GM18498 (cell line): ENCODE results near the gene GMPPA.

Experiments used
- ATAC-seq: cut with Tn5 transposase; IDR thresholded peaks from one replicate; pipeline ENCODE4 v1.9.1; 2021; ENCODE audit warnings: mild to moderate bottlenecking, moderate library complexity; ENCODE audit not compliant: unreplicated experiment

The GMPPA gene

GRCh38 chr2:219537657-219538488 lies 39.2 kb downstream of the GMPPA start:
- ATAC-seq = no peak

GRCh38 chr2:219538504-219538951 lies 39.8 kb downstream of the GMPPA start:
- ATAC-seq = no peak

DNA sequence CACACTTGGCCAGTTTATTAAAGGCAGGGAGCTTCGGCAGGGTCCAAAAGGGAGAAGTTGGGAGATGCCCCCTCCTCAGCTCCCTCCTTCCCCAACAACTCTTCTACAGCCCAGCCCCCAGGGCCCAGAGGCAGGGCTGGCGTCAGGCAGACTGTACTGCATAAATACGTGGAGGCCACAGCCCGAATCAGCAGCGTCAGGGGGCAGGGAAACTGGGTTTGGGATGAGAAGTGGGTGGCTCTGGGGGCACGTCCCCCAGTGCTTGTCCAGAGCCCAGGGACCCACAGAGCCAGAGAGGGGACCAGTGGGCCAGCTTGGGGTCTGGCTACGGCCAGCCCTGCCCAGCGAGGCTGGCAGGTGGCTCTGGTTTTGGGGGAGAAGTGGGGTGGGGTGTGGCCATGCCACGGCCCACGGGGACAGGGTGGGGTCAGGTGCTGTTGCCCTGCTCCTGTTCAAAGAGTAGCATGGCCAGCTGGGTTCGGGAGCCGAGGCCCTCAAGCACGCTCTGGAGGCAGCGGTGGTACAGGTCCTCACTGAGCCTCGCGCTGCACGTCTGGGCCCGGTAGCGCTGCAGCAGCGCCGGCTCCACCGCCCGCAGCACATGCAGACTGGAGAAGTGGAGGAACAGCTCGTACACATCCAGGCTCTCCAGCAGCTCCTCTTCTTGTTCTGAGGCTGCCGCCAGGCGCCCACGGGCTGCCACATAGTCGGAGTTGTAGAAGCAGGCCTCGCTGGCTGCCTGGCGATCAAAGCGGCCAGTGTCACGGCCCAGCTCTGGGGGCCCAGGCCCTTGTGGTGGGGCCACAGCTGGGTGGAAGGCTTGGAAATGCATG lies 40.5 kb downstream of the GMPPA start:
- no peak for ATAC-seq

DNA sequence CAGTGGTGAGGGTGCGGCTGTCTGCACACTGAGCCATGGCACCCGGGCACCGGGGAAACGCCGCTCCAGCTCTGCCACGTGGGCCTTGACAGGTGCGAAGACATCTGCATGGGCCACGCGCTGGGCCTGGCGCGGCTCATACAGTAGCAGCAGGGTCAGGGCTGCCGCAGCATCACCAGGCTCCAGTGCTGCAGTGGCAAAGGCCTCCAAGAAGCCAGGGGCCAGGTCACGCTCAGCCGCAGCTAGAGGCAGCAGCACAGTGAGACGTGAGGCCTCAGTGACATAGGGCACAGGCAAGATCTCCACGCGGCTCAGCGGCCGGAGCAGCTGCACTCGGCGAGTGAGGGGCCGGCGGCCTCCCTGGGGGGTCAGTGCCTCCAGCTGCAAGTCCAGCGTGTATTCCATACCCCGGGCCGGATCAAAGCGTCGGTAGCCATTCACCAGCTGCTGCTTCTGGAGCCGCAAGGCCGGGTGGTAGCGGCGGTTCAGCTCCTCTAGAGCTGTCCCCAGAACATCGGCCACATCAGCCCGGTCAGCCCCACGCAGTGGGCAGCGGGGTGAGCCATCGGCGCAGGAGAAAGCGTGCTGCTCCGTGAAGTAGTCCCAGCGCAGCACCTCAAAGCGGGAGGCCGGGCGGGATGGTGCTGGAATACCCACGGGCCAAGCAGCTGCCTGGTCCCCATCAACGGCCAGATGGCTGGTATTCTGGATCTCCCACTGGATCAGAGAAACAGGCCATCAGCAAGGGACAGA lies 41.4 kb downstream of the GMPPA start:
- no peak for ATAC-seq

DNA sequence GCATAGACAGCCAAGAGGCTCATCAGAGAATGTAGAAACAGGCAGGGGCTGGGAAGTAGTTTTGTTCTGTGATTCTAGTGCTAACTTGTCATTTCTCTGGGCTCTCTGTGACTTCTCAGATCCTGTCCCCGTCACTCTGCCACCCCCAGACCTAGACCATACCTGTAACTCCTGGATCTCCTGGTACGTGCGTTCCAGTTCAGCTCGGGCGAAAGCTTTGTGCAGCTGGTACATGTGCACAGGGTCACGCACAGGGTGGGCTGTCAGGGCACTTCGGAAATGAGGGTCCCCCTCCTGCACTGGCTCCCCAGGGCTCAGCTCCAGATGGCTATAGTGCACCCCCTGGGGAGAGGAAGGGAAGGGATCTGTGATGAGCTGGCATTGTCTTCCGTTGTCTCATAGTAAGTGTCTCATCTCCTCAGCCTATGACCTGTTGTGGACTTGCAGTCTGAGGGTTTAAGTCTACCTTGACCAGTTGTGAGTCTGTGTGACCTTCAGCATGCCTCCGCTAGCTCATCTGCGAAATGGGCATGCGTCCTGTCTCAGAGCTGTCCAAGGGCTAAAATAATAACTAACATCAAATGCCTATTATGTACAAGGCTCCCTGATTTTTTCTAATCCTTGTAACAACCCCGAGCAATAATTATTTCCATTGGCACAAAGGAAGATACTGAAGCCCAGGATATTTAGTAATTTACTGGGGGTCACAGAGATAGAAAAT lies 42.3 kb downstream of the GMPPA start:
- ATAC-seq = no peak

- ATAC-seq = peak; percentile 44
These were observed 43.0 kb downstream of the GMPPA start for GRCh38 chr2:219541611-219542180.

- peak; percentile 42 for ATAC-seq
These were observed 44.4 kb downstream of the GMPPA start for GRCh38 chr2:219542931-219543595.

DNA sequence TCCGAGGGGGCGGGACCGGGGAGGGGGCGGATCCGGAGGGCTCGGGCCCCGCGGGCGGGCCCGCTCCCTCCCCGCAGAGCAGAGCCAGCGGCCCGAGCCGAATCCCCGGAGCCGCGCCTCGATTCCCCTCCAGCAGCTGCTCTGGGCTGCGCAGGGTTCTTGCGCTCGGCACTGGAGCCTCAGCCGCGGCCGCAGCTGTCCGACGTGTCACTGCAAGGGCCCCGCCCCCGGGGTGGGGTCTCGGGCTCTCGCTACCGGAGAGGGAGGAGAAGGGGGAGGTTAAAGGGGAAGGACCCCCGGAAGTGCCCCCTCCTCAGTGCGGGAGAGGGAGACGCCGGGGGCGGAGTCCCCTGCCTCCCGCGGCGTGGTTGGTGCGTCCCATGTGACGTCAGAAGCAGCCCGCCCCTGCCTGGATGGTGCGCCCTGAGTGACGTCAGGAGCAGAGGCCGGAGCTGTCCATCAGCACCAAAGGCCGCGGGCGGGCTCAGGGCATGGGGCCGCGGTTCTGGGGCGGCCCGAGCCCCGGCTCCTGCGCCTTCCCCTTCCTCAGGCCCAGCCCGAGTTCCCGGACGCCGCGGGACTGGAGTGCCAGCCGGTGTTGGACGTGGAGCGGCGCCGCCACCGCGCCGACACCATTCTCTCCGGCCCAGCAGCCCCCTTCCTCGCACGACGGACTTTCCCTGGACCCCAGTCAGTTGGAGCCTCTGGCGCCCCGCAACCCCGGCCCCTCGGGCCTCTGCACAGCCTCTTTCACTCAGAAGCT lies 45.1 kb downstream of the GMPPA start, which contains the start of the genes CHPF and TMEM198:
TSS of gene CHPF (minus strand) at position 214 of the 763 bp plus-strand sequence. CDS start 271 bp downstream, outside the sequence.
TSS of gene TMEM198 (plus strand) at position 433 of the 763 bp plus-strand sequence. CDS start 700 bp downstream, outside the sequence.
- ATAC-seq = peak; percentile 82

- ATAC-seq = no peak
These were observed 45.9 kb downstream of the GMPPA start for GRCh38 chr2:219544567-219544966.

- no peak for ATAC-seq
These were observed 46.7 kb downstream of the GMPPA start for GRCh38 chr2:219545295-219545942.

- no peak for ATAC-seq
These were observed 47.3 kb downstream of the GMPPA start for GRCh38 chr2:219545943-219546352.

GRCh38 chr2:219547621-219548020 lies 48.9 kb downstream of the GMPPA start:
- no peak for ATAC-seq

- no peak for ATAC-seq
These were observed 50.3 kb downstream of the GMPPA start for GRCh38 chr2:219548990-219549389.

- ATAC-seq = no peak
These were observed 50.9 kb downstream of the GMPPA start for GRCh38 chr2:219549619-219550018.

- no peak for ATAC-seq
These were observed 53.0 kb downstream of the GMPPA start for GRCh38 chr2:219551441-219552381.

GRCh38 chr2:219552382-219553167 lies 53.9 kb downstream of the GMPPA start:
- peak; percentile 89 for ATAC-seq
